Osteocyte (in vitro differentiated cells): ENCODE results near the gene GPR75. TPM values are rescaled to one million over a fixed set of nuclear protein-coding genes. Genes with fewer than 3 reads are reported as not detected.
"Not testable (repeated sequence)": the region's sequence is repeated elsewhere in the genome, so short reads cannot be mapped to it uniquely, and the experiment has no call there.

Experiments
- DNase-seq: peaks from one replicate; pipeline ENCODE4 v3.0.0; 2021; ENCODE audit warnings: mixed read lengths; ENCODE audit not compliant: unreplicated experiment; ENCODE audit errors: extremely low spot score
- H3K27ac Mint-ChIP-seq: one replicate; pipeline ENCODE4 v1.8.0; 2021; ENCODE audit warnings: mild to moderate bottlenecking, mixed read lengths; ENCODE audit not compliant: unreplicated experiment
- H3K27me3 Mint-ChIP-seq: one replicate; pipeline ENCODE4 v1.8.0; 2021; ENCODE audit warnings: mixed read lengths; ENCODE audit not compliant: unreplicated experiment
- H3K36me3 Mint-ChIP-seq: one replicate; pipeline ENCODE4 v1.8.0; 2021; ENCODE audit warnings: mixed read lengths; ENCODE audit not compliant: unreplicated experiment
- H3K4me1 Mint-ChIP-seq: one replicate; pipeline ENCODE4 v1.8.0; 2021; ENCODE audit warnings: mixed read lengths; ENCODE audit not compliant: unreplicated experiment
- H3K4me3 Mint-ChIP-seq: one replicate; pipeline ENCODE4 v1.8.0; 2021; ENCODE audit warnings: mild to moderate bottlenecking, moderate library complexity, mixed read lengths; ENCODE audit not compliant: unreplicated experiment
- H3K9me3 Mint-ChIP-seq: one replicate; pipeline ENCODE4 v1.8.0; 2021; ENCODE audit warnings: mixed read lengths; ENCODE audit not compliant: unreplicated experiment
- CTCF ChIP-seq: fragments of 200-600 bp; sonication (generic); IDR thresholded peaks from 2 replicates; pipeline ENCODE4 v1.5.0; 2021; ENCODE audit warnings: antibody characterized with exemption, mild to moderate bottlenecking, moderate library complexity
- total RNA-seq: library from RNA; stranded (reverse); gene quantifications from 2 replicates; pipeline ENCODE4 v1.2.1, GENCODE V29; 2021

The GPR75 gene
- total RNA-seq, 1 donor from 2014 or later: 1.2 TPM

- no peak for DNase-seq
These were observed 2.1 kb upstream of the GPR75 start for GRCh38 chr2:53861824-53862223.

GRCh38 chr2:53856272-53856671 lies 3.5 kb downstream of the GPR75 start:
- DNase-seq: no peak
- no peak for TF ChIP-seq CTCF

More at GRCh38 chr2:53861824-53862223, 2.1 kb upstream of the GPR75 start:
- Mint-ChIP-seq H3K27ac (no peak overlapping the region), H3K9me3 (no peaks in the 10 kb centered on the region), H3K4me3 (no peak overlapping the region), H3K27me3 (no peaks in the 10 kb centered on the region), H3K36me3 (peaks cover 26% of the 10 kb centered on the region), H3K4me1 (no peaks in the 10 kb centered on the region)
- no peak for TF ChIP-seq CTCF

GRCh38 chr2:53854678-53855077 lies 5.1 kb downstream of the GPR75 start:
- H3K4me3 Mint-ChIP-seq: no peak overlapping the region
- no peak overlapping the region for H3K27ac Mint-ChIP-seq
- no peaks in the 10 kb centered on the region for H3K9me3 Mint-ChIP-seq
- DNase-seq: no peak
- peaks cover 11% of the 10 kb centered on the region for H3K36me3 Mint-ChIP-seq
- TF ChIP-seq CTCF: no peak
- H3K4me1 Mint-ChIP-seq: no peaks in the 10 kb centered on the region
- H3K27me3 Mint-ChIP-seq: no peaks in the 10 kb centered on the region

More at GRCh38 chr2:53856272-53856671, 3.5 kb downstream of the GPR75 start:
- Mint-ChIP-seq H3K27me3 (no peaks in the 10 kb centered on the region), H3K27ac (no peak overlapping the region), H3K4me3 (no peak overlapping the region), H3K9me3 (no peaks in the 10 kb centered on the region), H3K36me3 (peaks cover 12% of the 10 kb centered on the region), H3K4me1 (no peaks in the 10 kb centered on the region)

GRCh38 chr2:53852532-53852931 lies 7.2 kb downstream of the GPR75 start:
- Mint-ChIP-seq H3K9me3 (no peaks in the 10 kb centered on the region), H3K4me3 (no peak overlapping the region), H3K36me3 (peaks cover 13% of the 10 kb centered on the region), H3K27ac (no peak overlapping the region), H3K27me3 (no peaks in the 10 kb centered on the region), H3K4me1 (no peaks in the 10 kb centered on the region)
- TF ChIP-seq CTCF: no peak
- no peak for DNase-seq

GRCh38 chr2:53851052-53851757 lies 8.6 kb downstream of the GPR75 start:
- not testable (repeated sequence) for H3K4me3 Mint-ChIP-seq, H3K9me3 Mint-ChIP-seq, H3K27ac Mint-ChIP-seq, H3K27me3 Mint-ChIP-seq, H3K4me1 Mint-ChIP-seq, DNase-seq
- H3K36me3 Mint-ChIP-seq: peaks cover 13% of the 10 kb centered on the region
